Lung (tissue), 12 donors: ENCODE data around the gene GFY. TPM values are rescaled to one million over a fixed set of nuclear protein-coding genes. Genes with fewer than 3 reads are reported as not detected.

ENCODE experiments used
- ATAC-seq: fragments of 200-7000 bp; cut with Tn5 transposase; one replicate; pipeline ENCODE4 v1.9.1; 2020; ENCODE audit warnings: moderate number of reproducible peaks; ENCODE audit not compliant: insufficient read depth, low FRiP score
- DNase-seq, 3 donors: peaks; one replicate each; pipeline ENCODE4 v3.0.0-alpha.2; 2013 to 2017
- H3K27ac ChIP-seq, 2 donors: one replicate each; pipeline ENCODE4 v1.5.1; 2013; ENCODE audit warnings: mild to moderate bottlenecking in 2 of 2, moderate library complexity in 2 of 2, control low read depth in 1 of 2, inconsistent platforms in 1 of 2, low read depth in 1 of 2, low read length in 1 of 2
- H3K27me3 ChIP-seq, 3 donors: one replicate each; pipeline ENCODE4 v1.5.1; 2013; ENCODE audit warnings: low read length in 2 of 3; ENCODE audit not compliant: control insufficient read depth in 3 of 3, insufficient read depth in 3 of 3
- H3K36me3 ChIP-seq, 4 donors: one replicate each; pipeline ENCODE4 v1.5.1; 2013; ENCODE audit warnings: low read length in 4 of 4, mild to moderate bottlenecking in 1 of 4, moderate library complexity in 1 of 4; ENCODE audit not compliant: control insufficient read depth in 4 of 4, insufficient read depth in 4 of 4
- H3K4me1 ChIP-seq, 5 donors: one replicate each; pipeline ENCODE4 v1.5.1; 2013; ENCODE audit warnings: low read length in 5 of 5, mild to moderate bottlenecking in 2 of 5, moderate library complexity in 1 of 5; ENCODE audit not compliant: control insufficient read depth in 5 of 5, insufficient read depth in 5 of 5
- H3K4me3 ChIP-seq: one replicate; pipeline ENCODE4 v1.5.1; 2013; ENCODE audit warnings: mild to moderate bottlenecking, control low read depth, moderate library complexity
- H3K9ac ChIP-seq, 2 donors: one replicate each; pipeline ENCODE4 v1.5.1; 2013; ENCODE audit warnings: low read length in 2 of 2, control low read depth in 1 of 2; ENCODE audit not compliant: insufficient read depth in 1 of 2
- H3K9me3 ChIP-seq, 4 donors: one replicate each; pipeline ENCODE4 v1.5.1; 2013; ENCODE audit warnings: low read length in 3 of 4, mild to moderate bottlenecking in 1 of 4, moderate library complexity in 1 of 4; ENCODE audit not compliant: control insufficient read depth in 4 of 4, insufficient read depth in 3 of 4
- CTCF ChIP-seq: IDR thresholded peaks from 2 replicates; pipeline ENCODE4 v1.5.1; 2012; ENCODE audit warnings: mild to moderate bottlenecking; ENCODE audit errors: control extremely low read depth, extremely low read depth
- WGBS, 2 donors: extraction: QIAGEN DNeasy Blood & Tissue Kit; methylation state at CpG; one replicate each; pipeline ENCODE4 v1.1.7; 2013; 5-methylcytosine and 5-hydroxymethylcytosine counted together
- polyA plus RNA-seq, 2 donors: library from polyadenylated mRNA; stranded (reverse); fragments of 200-250 nt; gene quantifications; one replicate each; pipeline ENCODE4 v1.2.1, GENCODE V29; 2013
- total RNA-seq, 2 donors: library from RNA; depleted of rRNA in 1 of 2; stranded (reverse); fragments of >200 nt in 1 of 2; gene quantifications; one replicate each; pipeline ENCODE4 v1.2.1, GENCODE V29; 2014 to 2021
- donor health status: control.
- donor health status: control.
- donor health status: Bipolar disorder and iron deficiency.
- donor health status: healthy.
- donor health status: DM: yes; HTN: yes; CAD: no.

Gene GFY
- total and polyA plus RNA-seq, 4 donors: not detected

- ATAC-seq: no peak
- DNase-seq: no peak
- no peak overlapping the region for H3K4me3 ChIP-seq
- H3K27ac ChIP-seq: no peak overlapping the region
- H3K9ac ChIP-seq: no peak overlapping the region
- TF ChIP-seq CTCF: no peak
- peaks cover 0 to 7% (median 3%) of the 10 kb centered on the region in 3 donors for H3K27me3 ChIP-seq
- WGBS, 2 donors: 79 to 82% methylated on average over 11 of the region's 11 CpGs
- H3K36me3 ChIP-seq: no peaks in the 10 kb centered on the region
- H3K9me3 ChIP-seq: no peaks in the 10 kb centered on the region
- no peaks in the 10 kb centered on the region for H3K4me1 ChIP-seq
These were observed 27.1 kb upstream of the GFY start for GRCh38 chr19:49398001-49398615.

GRCh38 chr19:49398931-49399330, 26.3 kb upstream of the GFY start:
- 84 to 91% methylated on average over 6 of the region's 6 CpGs for WGBS, 2 donors
- DNase-seq: no peak
- Histone ChIP-seq H3K27me3 (peaks cover 0 to 3% (median 0%) of the 10 kb centered on the region in 3 donors), H3K9ac (no peak overlapping the region), H3K4me3 (no peak overlapping the region), H3K27ac (no peak overlapping the region), H3K4me1 (no peaks in the 10 kb centered on the region), H3K9me3 (no peaks in the 10 kb centered on the region), H3K36me3 (no peaks in the 10 kb centered on the region)
- TF ChIP-seq CTCF: no peak
- ATAC-seq: no peak

GRCh38 chr19:49400029-49400428, 25.2 kb upstream of the GFY start:
- TF ChIP-seq CTCF: no peak
- DNase-seq (no peak), ATAC-seq (no peak)
- H3K27me3 ChIP-seq: no peaks in the 10 kb centered on the region
- H3K9ac ChIP-seq: no peak overlapping the region
- 78 to 82% methylated on average over 6 of the region's 6 CpGs for WGBS, 2 donors
- no peak overlapping the region for H3K4me3 ChIP-seq
- no peak overlapping the region for H3K27ac ChIP-seq
- no peaks in the 10 kb centered on the region for H3K9me3 ChIP-seq
- H3K4me1 ChIP-seq: no peaks in the 10 kb centered on the region
- no peaks in the 10 kb centered on the region for H3K36me3 ChIP-seq
